AG09309 (cell line): ENCODE data around the gene EXOC3.

ENCODE experiments used
- DNase-seq: peaks from one replicate; pipeline ENCODE4 v3.0.0-alpha.2; 2010; ENCODE audit warnings: low read depth
- H3K4me3 ChIP-seq: 2 replicates; pipeline ENCODE4 v1.5.1; 2011; ENCODE audit warnings: mild to moderate bottlenecking, low read depth, low read length, moderate library complexity; ENCODE audit not compliant: control insufficient read depth
- TF ChIP-seq, protein P1 (sequence below): IDR thresholded peaks from 2 replicates; pipeline ENCODE4 v1.5.1; 2011; ENCODE audit warnings: mild to moderate bottlenecking, low read depth, low read length, inconsistent platforms; ENCODE audit not compliant: insufficient read depth, control insufficient read depth; ENCODE audit errors: missing control alignments

EXOC3 gene

DNA sequence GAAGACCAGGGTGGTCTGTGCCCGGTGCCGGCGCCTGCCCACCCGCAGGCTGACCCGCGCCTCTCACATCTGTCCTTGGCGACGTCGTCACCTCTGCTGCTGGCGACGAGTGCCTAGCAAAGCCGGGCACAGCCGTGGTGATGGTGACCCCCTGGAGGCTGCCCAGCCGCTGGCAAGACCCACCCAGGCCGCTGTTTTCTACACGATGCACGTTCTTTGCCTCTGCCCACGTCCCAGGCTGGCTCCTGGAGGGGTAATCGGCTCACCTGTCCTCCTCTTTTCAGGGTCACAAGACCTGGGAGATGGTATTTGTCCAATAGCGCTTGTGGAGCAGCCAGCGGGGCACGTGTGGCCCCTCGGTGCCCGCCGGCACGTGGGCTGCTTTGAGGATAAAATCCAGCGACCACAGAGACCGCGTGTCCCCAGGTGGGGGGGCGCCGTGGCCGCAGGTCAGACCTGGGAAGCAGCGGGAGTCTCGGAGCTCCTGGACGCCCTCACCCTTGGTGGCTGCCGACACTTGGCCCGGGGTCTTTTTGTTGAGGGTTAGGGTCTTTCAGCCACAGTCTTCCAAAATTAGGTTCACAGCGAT, 51.8 kb downstream of the EXOC3 start:
- no peak for DNase-seq
- H3K4me3 ChIP-seq: no peak overlapping the region
- TF ChIP-seq, protein P1, sequence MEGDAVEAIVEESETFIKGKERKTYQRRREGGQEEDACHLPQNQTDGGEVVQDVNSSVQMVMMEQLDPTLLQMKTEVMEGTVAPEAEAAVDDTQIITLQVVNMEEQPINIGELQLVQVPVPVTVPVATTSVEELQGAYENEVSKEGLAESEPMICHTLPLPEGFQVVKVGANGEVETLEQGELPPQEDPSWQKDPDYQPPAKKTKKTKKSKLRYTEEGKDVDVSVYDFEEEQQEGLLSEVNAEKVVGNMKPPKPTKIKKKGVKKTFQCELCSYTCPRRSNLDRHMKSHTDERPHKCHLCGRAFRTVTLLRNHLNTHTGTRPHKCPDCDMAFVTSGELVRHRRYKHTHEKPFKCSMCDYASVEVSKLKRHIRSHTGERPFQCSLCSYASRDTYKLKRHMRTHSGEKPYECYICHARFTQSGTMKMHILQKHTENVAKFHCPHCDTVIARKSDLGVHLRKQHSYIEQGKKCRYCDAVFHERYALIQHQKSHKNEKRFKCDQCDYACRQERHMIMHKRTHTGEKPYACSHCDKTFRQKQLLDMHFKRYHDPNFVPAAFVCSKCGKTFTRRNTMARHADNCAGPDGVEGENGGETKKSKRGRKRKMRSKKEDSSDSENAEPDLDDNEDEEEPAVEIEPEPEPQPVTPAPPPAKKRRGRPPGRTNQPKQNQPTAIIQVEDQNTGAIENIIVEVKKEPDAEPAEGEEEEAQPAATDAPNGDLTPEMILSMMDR: no peak

DNA sequence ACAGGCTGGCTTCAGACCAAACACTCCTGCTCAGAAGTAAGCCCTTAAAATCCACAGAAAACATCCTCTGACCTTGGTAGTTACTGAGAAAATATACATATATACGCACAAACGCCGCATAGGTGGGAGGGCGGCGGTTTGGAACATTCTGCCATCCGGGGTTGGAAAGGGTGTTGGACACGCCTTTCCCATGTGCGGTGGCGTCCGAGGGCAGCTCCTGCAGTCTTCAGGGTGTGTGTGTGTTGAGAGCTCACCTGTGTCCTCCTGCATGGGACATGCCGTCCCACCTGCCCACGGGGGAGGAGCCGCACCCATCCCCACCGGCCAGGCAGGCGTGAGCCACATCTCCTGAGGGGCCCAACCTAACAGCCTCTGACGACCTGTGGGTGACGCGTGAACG, 53.1 kb downstream of the EXOC3 start:
- DNase-seq: no peak
- TF ChIP-seq, protein P1: no peak
- H3K4me3 ChIP-seq: no peak overlapping the region

DNA sequence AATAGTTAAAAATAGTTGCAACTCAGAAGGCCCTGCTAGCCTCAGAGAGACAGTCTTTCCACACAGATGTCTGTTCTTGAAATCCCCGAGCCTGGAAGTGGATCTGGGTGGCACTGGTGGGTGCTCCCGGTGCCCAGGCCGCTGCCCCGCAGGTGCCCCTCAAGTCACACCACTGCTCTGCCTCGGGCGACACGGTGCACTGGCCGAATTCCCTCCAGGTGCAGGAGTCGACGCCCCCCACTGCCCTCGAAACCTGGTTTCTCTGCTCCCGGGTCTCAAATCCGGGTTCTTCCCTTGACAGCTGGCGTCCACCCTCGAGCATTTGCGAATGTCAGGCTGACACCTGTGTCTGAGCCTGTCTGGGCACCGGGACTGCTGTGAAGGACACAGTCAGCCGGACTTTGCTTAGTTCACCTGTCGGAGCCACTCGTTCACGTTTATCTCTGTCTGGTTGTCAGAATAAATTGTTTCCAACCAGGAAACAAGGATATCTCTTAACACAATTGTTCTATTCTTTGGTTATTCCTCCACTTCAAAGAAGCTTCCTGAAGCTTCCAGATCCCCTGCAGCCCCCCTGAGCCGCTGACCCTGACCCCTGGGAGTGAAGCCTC, 54.2 kb downstream of the EXOC3 start:
- TF ChIP-seq, protein P1: no peak
- DNase-seq: no peak
- no peak overlapping the region for H3K4me3 ChIP-seq

DNA sequence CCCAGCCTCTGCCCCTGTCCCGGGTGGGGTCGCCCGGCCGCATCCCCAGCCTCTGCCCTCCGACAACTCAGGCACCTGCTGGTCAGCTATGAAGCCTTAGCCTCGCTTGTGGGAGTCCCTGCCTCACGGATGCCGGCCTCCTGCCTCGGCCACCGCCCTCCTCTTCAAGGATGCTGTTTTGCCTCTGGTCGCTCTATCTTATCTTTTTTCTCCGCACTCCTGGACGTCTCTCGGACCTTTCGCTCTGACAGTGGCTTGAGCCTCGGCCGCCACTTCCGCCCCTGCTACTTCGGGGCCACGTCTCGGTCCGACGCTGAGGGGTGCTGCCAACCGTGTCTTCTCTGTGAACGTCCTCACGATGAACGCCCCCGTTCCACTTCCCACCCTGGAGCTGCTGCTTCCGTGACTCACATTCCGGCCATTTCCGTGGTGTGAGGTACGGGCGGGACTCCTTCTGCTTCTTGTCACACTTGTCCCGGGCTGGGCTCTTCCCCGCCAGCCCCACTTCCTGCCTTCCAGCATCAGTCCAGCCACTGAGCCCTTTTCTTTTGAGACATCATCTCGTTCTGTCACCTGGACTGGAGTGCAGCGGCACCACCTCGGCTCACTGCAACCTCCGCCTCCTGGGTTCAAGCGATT, 55.0 kb downstream of the EXOC3 start:
- TF ChIP-seq, protein P1: no peak
- DNase-seq: no peak
- H3K4me3 ChIP-seq: no peak overlapping the region

DNA sequence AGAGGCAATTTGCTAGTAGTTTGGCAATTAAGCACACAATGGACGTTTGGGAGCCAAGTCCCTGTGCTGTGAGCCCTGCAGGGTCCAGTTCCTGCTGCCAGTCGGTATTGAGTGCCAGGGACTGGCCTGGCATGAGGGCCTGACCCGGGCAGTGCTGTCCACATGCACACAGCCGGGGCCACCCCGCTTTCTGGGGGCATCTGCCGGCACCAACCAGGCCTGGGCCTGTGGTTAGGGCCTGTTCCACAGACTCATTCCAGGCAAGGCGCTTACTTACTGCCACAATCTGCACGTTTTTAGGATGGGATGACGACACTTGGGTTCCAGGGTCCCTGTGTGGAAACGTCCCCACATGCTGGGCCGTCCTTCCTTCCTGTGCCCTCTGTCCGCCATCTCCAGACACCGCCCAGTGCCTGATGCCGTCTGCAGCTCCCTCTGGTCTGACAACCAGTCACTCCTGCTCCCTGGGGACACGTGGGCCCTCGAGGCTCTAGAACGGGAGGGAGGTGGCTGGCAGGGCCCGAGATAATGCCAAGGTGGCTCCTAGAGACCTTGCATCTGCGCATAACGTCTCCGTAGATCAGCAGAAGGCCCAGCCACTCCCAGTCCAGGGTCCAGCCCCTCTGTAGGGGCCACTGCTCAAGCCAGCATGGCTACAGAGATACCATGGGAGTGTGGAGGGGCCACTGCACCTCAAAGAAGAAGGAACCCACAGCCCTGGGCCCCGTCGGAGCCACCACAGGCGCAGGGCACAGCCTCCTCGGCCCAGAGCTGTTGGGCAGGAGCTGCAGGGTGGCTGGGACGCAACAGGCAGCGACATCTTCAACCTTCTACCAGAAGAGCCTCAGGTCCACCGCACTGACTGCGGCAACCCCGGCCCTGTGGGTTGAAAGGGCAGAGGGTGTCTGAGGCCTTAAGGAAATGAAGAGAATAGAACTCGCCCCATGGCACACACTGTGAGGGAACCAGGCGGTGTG, 56.5 kb downstream of the EXOC3 start:
- DNase-seq: no peak
- TF ChIP-seq, protein P1: no peak
- no peak overlapping the region for H3K4me3 ChIP-seq

DNA sequence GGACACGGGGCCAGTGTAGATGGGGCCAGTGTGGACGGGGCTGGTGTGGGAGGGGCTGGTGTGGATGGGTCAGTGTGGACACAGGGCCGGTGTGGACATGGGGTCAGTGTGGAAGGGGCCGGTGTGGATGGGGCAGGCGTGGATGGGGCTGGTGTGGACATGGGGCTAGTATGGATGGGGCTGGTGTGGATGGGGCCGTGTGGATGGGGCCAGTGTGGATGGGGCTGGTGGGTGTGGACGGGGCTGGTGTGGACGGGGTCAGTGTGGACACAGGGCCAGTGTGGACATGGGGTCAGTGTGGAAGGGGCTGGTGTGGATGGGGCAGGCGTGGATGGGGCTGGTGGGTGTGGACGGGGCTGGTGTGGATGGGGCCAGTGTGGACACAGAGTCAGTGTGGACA, 57.5 kb downstream of the EXOC3 start:
- TF ChIP-seq, protein P1: no peak
- no peak for DNase-seq
- no peak overlapping the region for H3K4me3 ChIP-seq
